Hematopoietic multipotent progenitor cell treated with erythropoietin and hydrocortisone succinate and interleukin-3 and kit ligand, for 15 days (in vitro differentiated cells): ENCODE measurements around the gene SLC6A7.

ENCODE experiments used
- DNase-seq: peaks from one replicate; pipeline ENCODE4 v3.0.0-alpha.2; 2015; ENCODE audit warnings: low spot score

The SLC6A7 gene

DNA sequence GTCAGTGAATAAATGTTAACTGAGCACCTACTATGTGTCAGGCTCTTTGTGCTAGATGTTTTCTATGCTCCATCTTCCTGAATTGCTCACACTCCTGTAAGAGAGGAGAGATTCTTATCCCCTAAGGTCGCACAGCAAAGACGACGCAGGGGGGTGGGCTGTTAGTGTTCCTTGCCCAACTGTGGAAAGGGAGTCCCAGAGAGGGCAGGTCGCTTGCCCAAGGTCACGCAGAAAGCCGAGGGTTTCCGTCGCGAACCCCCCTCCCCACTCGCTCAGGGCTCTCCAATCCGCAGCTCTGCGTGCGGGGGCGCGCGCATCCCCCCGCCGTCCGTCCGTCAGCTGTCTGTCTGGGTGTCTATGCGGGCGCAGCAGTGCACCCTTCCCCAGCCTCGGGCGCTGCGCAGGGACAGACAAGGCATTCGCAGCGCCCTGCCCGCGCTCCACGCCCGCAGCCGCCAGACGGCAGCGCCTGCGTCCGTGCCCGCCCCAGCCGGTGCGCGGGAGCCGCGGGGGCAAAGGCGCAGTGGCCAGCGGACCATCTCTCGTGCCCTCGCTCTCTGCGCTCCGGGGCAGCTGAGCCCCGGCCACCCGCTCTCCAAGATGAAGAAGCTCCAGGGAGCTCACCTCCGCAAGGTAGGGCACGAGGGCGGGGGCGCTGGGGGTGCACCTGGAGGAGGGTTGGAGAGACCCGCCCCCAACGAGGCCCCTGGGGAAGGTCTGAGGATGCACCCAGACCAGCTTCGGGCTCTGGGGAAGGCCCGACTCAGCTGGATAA lies at the start of gene SLC6A7:
Gene SLC6A7 (plus strand): TSS at position 335 of the 775 bp plus-strand sequence. CDS start 266 bp downstream, at position 601.
- no peak for DNase-seq

- DNase-seq = no peak
These were observed 49.0 kb upstream of the SLC6A7 start for GRCh38 chr5:150140830-150141229.

DNA sequence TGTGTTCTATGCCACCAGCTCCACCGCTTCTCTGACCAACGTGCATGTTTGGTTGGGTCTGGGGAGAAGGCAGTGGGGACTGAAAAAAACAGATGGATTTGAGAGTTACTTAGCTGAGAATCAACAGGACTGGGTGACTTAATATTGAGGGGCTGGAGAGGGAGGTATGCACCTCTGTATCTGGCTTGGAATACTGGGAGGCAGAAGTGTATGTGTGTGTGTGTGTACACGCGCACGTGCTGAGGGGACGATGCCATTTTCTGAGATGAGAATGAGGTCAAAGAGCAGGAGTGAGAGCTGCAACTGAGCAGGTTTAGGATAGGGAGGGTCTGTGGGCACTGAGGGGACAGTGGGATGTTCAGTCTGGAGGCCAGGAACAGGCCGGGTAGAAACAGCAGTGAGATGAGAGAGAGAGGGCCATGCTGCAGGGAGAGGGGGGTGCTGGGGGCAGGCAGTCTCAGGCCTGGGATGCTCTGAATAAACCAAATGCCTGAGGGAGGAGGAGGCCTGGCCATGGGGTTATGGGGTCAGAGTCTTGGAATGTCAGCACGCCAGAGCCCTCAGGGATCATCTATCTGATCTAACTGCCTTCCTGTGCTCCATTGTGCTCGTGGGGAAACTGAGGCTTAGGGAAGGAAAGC lies 48.2 kb upstream of the SLC6A7 start:
- no peak for DNase-seq

- no peak for DNase-seq
These were observed 47.5 kb upstream of the SLC6A7 start for GRCh38 chr5:150142185-150142958.

DNA sequence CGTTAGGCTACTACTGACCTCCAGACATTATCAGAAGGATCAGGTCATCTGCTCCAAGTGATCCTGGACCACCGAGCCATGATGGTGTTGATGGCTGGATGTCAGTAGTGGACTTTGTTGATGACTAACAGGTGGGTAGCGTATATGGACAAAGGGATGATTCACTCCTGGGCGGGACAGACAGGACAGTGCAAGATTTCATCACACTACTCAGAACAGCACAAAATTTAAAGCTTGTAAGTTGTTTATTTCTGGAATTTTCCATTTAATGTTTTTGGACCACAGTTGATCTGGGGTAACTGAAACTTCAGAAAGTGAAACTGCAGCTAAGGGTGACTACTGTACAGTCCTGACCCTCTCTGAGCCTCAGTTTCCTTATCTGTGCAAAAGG lies 46.9 kb upstream of the SLC6A7 start:
- DNase-seq = no peak

DNA sequence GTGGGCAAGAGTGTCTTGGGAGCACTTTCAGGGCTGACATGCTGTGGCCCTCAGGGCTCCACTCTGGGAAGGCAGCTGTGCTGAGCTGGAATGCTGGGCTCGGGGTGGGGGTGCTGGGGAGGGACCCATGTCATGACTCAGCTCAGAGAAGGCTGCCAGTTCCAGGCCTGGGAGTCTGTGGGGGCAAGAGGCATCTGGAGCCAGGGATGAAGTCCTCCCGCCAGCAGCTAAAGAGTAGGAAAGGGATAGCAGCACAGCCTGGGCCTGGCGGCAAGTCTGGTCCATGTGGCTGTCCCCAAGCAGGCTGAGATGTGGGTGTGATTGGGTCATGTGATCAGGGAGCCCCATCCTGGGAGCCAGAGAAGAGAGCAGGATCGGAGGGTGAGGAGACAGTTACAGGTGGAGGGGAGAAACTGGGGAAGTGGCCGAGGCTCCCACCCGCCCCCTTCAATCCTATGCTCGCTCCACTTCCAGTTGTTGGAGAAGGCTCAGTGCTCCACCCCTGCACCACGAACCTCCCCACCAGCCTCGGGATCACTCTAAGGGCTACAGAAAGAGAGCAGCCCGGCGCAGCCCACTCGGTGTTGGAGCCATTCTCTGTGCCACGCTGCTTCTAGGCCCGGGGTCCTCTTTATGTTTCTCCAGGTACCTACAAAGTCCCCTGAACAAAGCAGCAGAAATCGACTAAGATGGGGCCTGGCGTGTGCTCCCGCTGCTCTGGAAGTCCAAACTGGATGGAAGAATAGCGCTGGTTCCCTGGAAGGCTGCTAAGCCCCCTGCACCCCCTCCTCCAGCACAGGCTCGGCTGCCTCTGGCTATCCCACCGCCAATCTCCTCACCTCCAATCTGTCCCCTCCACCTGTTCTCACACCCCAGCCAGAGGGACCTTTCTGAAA lies 46.3 kb upstream of the SLC6A7 start:
- DNase-seq = no peak

GRCh38 chr5:150144246-150144801 lies 45.5 kb upstream of the SLC6A7 start:
- no peak for DNase-seq

DNA sequence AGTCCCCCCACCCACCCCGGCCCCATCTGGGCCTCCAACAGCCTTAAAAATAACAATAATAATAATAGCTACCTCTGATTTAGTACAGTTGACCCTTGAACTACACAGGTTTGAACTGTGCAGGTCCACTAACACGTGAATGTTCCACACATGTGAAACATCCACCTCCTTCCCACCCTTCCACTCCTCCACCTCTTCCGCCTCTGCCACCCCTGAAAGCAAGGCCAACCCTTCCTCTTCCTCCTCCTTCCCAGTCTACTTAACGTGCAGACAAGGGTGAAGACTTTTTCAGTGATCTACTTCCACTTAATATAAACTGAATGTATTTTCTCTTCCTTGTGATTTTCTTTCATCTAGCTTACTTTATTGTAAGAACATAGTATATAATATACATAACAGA lies 45.0 kb upstream of the SLC6A7 start:
- DNase-seq = no peak

GRCh38 chr5:150146235-150146634 lies 43.6 kb upstream of the SLC6A7 start:
- no peak for DNase-seq

DNA sequence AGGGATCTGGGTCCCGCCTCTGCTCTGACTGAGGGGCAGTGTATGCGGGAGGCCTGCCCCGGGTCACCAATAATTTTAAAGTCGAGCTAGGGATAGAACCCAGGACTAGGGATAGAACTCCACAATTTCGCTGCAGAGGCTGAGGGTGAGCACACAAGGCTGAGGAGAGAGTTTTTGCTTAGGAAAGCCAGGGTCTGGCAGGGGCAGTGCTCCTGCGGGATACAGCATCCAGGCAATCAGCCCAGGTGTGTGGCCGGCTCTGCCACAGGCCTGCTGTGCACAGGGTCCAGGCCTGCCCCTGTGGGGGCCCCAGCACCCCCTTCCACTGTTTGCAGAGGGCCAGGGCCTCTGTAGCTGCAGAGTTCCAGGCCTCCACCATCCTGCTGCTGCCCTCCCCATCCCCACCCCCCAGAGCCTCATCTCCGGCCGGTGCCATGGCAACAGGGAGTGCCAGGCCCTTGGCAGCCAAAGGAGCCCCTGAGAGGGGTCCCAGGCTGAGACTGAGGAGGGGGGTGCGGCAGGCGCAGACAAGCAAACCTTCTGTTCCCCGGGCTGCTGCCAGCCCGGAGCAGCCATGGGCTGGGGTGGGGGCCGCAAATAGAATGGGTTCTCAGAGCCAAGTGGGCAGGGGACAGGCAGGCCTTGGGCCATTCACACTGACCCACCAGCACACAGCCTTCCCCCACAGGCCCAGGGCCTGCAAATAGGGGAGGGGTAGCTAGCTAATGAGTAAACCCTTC lies 42.8 kb upstream of the SLC6A7 start:
- DNase-seq = no peak

GRCh38 chr5:150147670-150148069 lies 42.2 kb upstream of the SLC6A7 start:
- no peak for DNase-seq

GRCh38 chr5:150148117-150148927 lies 41.5 kb upstream of the SLC6A7 start:
- DNase-seq = no peak

- no peak for DNase-seq
These were observed 40.2 kb upstream of the SLC6A7 start for GRCh38 chr5:150149618-150150017.

DNA sequence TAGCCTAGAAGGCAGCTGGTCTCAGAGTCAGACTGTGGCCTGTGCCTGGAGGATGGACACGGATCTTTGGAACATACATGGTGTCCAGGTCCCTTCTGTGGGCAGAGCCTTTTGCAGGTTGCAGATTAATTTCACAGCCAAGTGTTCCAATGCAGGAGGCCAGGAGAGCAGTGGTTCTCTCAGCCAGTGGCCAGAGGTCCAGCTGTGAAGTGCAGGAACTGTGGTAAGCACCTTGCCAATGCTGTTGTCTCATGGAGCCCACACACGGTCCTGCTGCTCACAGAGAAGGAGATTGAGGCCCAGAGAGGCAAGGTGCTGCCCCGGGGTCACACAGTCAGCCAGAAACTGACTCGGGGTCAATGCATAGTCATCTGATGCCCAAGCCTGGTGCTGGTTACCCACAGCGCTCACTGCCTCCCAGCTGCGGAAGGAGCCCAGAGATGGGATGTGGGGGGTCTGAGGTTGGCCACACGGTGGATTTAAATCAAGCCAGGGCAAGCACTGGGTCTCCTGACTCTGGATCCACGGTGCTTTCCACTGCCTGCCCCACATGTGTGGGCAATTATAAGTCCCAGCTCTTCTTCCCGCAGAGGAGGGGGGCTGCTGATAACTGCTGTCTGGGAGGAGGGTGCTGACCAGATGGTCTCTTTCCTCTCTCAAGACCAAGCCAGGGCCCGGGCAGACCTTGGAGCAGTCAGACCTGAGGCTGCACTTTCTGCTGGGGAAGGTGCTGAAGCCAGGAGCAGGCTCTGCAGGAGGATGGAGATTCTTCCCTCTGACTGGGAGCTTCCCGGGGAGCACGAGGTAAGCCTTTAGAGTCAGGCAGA lies 37.0 kb upstream of the SLC6A7 start:
- no peak for DNase-seq

GRCh38 chr5:150153483-150153882 lies 36.4 kb upstream of the SLC6A7 start:
- DNase-seq = no peak

- DNase-seq = no peak
These were observed 35.8 kb upstream of the SLC6A7 start for GRCh38 chr5:150153957-150154617.

- DNase-seq = no peak
These were observed 35.2 kb upstream of the SLC6A7 start for GRCh38 chr5:150154618-150155128.
